K562 (cell line): Measurements from ENCODE around the gene ANKRD16. TPM values are rescaled to one million over a fixed set of nuclear protein-coding genes. Genes with fewer than 3 reads are reported as not detected.

ENCODE experiments used
- ATAC-seq: fragments of 200-7000 bp; cut with Tn5 transposase; 3 replicates; pipeline ENCODE4 v1.9.1; 2020; ENCODE audit warnings: moderate library complexity
- BruUV-seq: library from RNA; stranded (reverse); fragments of 400-500 nt; replicated peaks from 2 replicates; lab custom pipeline; 2021; lab: Mats Ljungman, UMichigan
- CTCF ChIA-PET: fragments of 300-600 bp; formaldehyde crosslinking; extraction: SDS; loops from one replicate; lab custom pipeline; 2021; ENCODE audit warnings: low intra/inter-chr PET ratio; lab: Yijun Ruan, JAX
- POLR2A ChIA-PET: fragments of 300-600, 350-650 bp; sonication (Branson Sonifier 250); formaldehyde crosslinking; extraction: SDS; loops from one replicate; lab custom pipeline; 2021; ENCODE audit warnings: antibody characterized with exemption, inconsistent platforms; lab: Yijun Ruan, JAX
- DNase-seq, 4 experiments: peaks; one replicate each; pipeline versions ENCODE4 v3.0.0 to v3.0.0-alpha.2; 2011 to 2018; ENCODE audit warnings: low spot score in 3 of 4, mixed read lengths in 3 of 4; ENCODE audit errors: extremely low read depth in 1 of 4
- FAIRE-seq: peaks from 2 replicates; lab custom pipeline; 2011; peaks lifted over from hg19 to GRCh38; lab: Jason Lieb, UNC
- H2AFZ ChIP-seq: 2 replicates; pipeline ENCODE4 v1.6.0; 2011; ENCODE audit warnings: low read depth, low read length, control low read depth, inconsistent platforms
- H3K27ac ChIP-seq: fragments of 200-600 bp; 3 replicates; pipeline ENCODE4 v1.8.0; 2011; ENCODE audit warnings: low read depth, mild to moderate bottlenecking, control low read depth, inconsistent platforms, low read length, moderate library complexity, mixed read lengths; ENCODE audit errors: extremely low read depth
- H3K27me3 ChIP-seq, 2 experiments: fragments of 300-600 bp in 1 of 2; 2 replicates in 1 of 2; 3 replicates in 1 of 2; pipeline versions ENCODE4 v1.6.0 to v1.8.0; 2011; ENCODE audit warnings: inconsistent platforms in 2 of 2, low read length in 2 of 2, mild to moderate bottlenecking in 1 of 2, mixed read lengths in 1 of 2, moderate library complexity in 1 of 2; ENCODE audit not compliant: control insufficient read depth in 2 of 2, insufficient read depth in 2 of 2
- H3K36me3 ChIP-seq: fragments of 300-600 bp; 3 replicates; pipeline ENCODE4 v1.8.0; 2011; ENCODE audit warnings: mild to moderate bottlenecking, low read length, inconsistent platforms; ENCODE audit not compliant: control insufficient read depth, insufficient read depth
- H3K4me1 ChIP-seq, 2 experiments: fragments of 200-600 bp in 1 of 2; replicated peaks in 1 of 2; 2 replicates in 1 of 2; 3 replicates in 1 of 2; pipeline versions ENCODE4 v1.5.1 to v1.8.0; 2011; ENCODE audit warnings: inconsistent platforms in 2 of 2, low read length in 2 of 2, mild to moderate bottlenecking in 1 of 2, mixed read lengths in 1 of 2, moderate library complexity in 1 of 2; ENCODE audit not compliant: control insufficient read depth in 2 of 2, insufficient read depth in 2 of 2
- H3K4me2 ChIP-seq: 2 replicates; pipeline ENCODE4 v1.6.1; 2011; ENCODE audit warnings: low read length, control low read depth, inconsistent platforms, mixed read lengths; ENCODE audit not compliant: insufficient read depth
- H3K4me3 ChIP-seq: fragments of 200-600 bp; sonication (generic), shearing (Covaris generic); 2 replicates; pipeline ENCODE4 v1.5.1; 2016; ENCODE audit warnings: control low read depth, inconsistent platforms
- H3K79me2 ChIP-seq: fragments of 200-600 bp; 3 replicates; pipeline ENCODE4 v1.8.0; 2011; ENCODE audit warnings: low read length, inconsistent platforms; ENCODE audit not compliant: control insufficient read depth, insufficient read depth
- H3K9ac ChIP-seq, 2 experiments: 2 replicates each; pipeline versions ENCODE4 v1.6.0 to v1.6.1; 2011; ENCODE audit warnings: low read depth in 2 of 2, low read length in 2 of 2, control low read depth in 1 of 2, inconsistent platforms in 1 of 2, mild to moderate bottlenecking in 1 of 2, mixed read lengths in 1 of 2; ENCODE audit not compliant: insufficient read depth in 1 of 2
- H3K9me1 ChIP-seq: one replicate; pipeline ENCODE4 v1.6.0; 2011; ENCODE audit warnings: inconsistent platforms, mild to moderate bottlenecking, low read length, moderate library complexity; ENCODE audit not compliant: control insufficient read depth, insufficient read depth
- H3K9me3 ChIP-seq: replicated peaks from 2 replicates; pipeline ENCODE4 v1.5.1; 2011; ENCODE audit warnings: low read depth, low read length, inconsistent platforms; ENCODE audit not compliant: control insufficient read depth, insufficient read depth
- H4K20me1 ChIP-seq: replicated peaks from 2 replicates; pipeline ENCODE4 v1.6.1; 2011; ENCODE audit warnings: low read length, inconsistent platforms, mixed read lengths; ENCODE audit not compliant: control insufficient read depth, insufficient read depth
- CBFB ChIP-seq: sonication (generic); formaldehyde crosslinking; IDR thresholded peaks from 2 replicates; pipeline ENCODE4 v1.4.0; 2020; ENCODE audit warnings: mild to moderate bottlenecking, missing genetic modification reagents
- E2F6 ChIP-seq, 2 experiments: IDR thresholded peaks; 2 replicates each; pipeline ENCODE4 v1.6.1; 2011; ENCODE audit warnings: borderline replicate concordance in 1 of 2, control low read depth in 1 of 2, low read depth in 1 of 2, low read length in 1 of 2, mild to moderate bottlenecking in 1 of 2, mixed read lengths in 1 of 2, moderate library complexity in 1 of 2; ENCODE audit not compliant: insufficient read depth in 1 of 2, insufficient read length in 1 of 2, poor library complexity in 1 of 2, severe bottlenecking in 1 of 2; ENCODE audit errors: extremely low read depth in 1 of 2
- E4F1 ChIP-seq: fragments of 250-450 bp; sonication (Bioruptor Pico); IDR thresholded peaks from 2 replicates; pipeline ENCODE4 v1.5.0; 2021; ENCODE audit warnings: mild to moderate bottlenecking, borderline replicate concordance
- ERF ChIP-seq: fragments of 450-650 bp; formaldehyde crosslinking; IDR thresholded peaks from 2 replicates; pipeline ENCODE4 v1.4.0; 2020; ENCODE audit warnings: mild to moderate bottlenecking, mixed read lengths
- NELFE ChIP-seq: IDR thresholded peaks from 2 replicates; pipeline ENCODE4 v1.6.1; 2011; ENCODE audit warnings: mild to moderate bottlenecking; ENCODE audit not compliant: insufficient read depth, insufficient read length
- REST ChIP-seq, 2 experiments: fragments of 450-650 bp; formaldehyde crosslinking in 1 of 2; IDR thresholded peaks; 2 replicates each; pipeline versions ENCODE4 v1.4.0 to v1.6.1; 2014 to 2020; ENCODE audit warnings: mild to moderate bottlenecking in 2 of 2, borderline replicate concordance in 1 of 2, low read depth in 1 of 2
- ZNF764 ChIP-seq: fragments of 250-450 bp; sonication (Bioruptor Pico); IDR thresholded peaks from 2 replicates; pipeline ENCODE4 v1.4.0; 2020; ENCODE audit warnings: low read depth, mild to moderate bottlenecking, moderate library complexity
- in situ Hi-C: fragments of 300-500 bp; cut with MboI; formaldehyde crosslinking; loops from 4 replicates; pipeline ENCODE4 v1.15.0; 2018; ENCODE audit warnings: inconsistent platforms, mixed read lengths
- intact Hi-C: fragments of 100-400 bp; cut with micrococcal nuclease; formaldehyde crosslinking; loops from 2 replicates; pipeline ENCODE4 v1.14.2; 2022
- polyA plus RNA-seq, 8 experiments: library from polyadenylated mRNA; depleted of rRNA in 4 of 8; stranded (reverse) in 5 of 8; unstranded in 3 of 8; fragments of >200 nt; fragmentation: Nextera tagmentation in 2 of 8; fragmentation: Illumina TruSeq in 1 of 8; extraction: Ambion mirVana in 2 of 8; extraction: Trizol in 1 of 8; gene quantifications; 2 replicates each; pipeline versions ENCODE4 v1.2.1 to v1.2.3, GENCODE V29; 2011 to 2014; ENCODE audit warnings: inconsistent platforms in 1 of 8, missing spikeins in 1 of 8
- total RNA-seq, 7 experiments: library from RNA; depleted of rRNA in 6 of 7; stranded (reverse); fragments of >200 nt in 6 of 7; fragmentation: Illumina TruSeq in 2 of 7; extraction: Trizol in 2 of 7; gene quantifications; 2 replicates each; pipeline versions ENCODE4 v1.2.1 to v1.2.3, GENCODE V29; 2011 to 2021; ENCODE audit warnings: low replicate concordance in 1 of 7

ANKRD16 gene
- total and polyA plus RNA-seq, 9 of the 15 experiments (the other 6 are each of a cell fraction or from before 2014, with no cell fraction given) = 1.5 to 16.0 (median 9.5) TPM

GRCh38 chr10:5817322-5818047 is 72.2 kb downstream of the ANKRD16 start (continued):
- TF ChIP-seq E4F1 (CRISPR knock-in tag) (no peak), ZNF764 (CRISPR knock-in tag) (no peak), ERF (CRISPR knock-in tag) (no peak), CBFB (no peak), E2F6 (IDR thresholded peaks at IDR 0.05; ENCODE audit: borderline replicate concordance in 1 of 2, extremely low read depth in 1 of 2, insufficient read depth in 1 of 2, insufficient read length in 1 of 2, low read depth in 1 of 2, low read length in 1 of 2, poor library complexity in 1 of 2, severe bottlenecking in 1 of 2) (no peak)

- Histone ChIP-seq H3K27ac (no peak overlapping the region), H3K4me1 (peaks cover 12 to 18% of the 10 kb centered on the region in 2 experiments), H4K20me1 (peaks cover 12% of the 10 kb centered on the region; the same call in 1 of the 2 replicates), H3K36me3 (0 out of 3 replicates have a peak, but pooled peaks cover 4% of the 10 kb centered on the region), H3K27me3 (no peaks in the 10 kb centered on the region), H3K4me3 (no peak overlapping the region), H3K4me2 (no peak overlapping the region), H2AFZ (no peak overlapping the region), H3K9me3 (no peaks in the 10 kb centered on the region), H3K9me1 (no peaks in the 10 kb centered on the region), H3K9ac (no peak overlapping the region), H3K79me2 (peaks cover 38% of the 10 kb centered on the region)
- TF ChIP-seq NELFE (no peak), REST (IDR thresholded peaks at IDR 0.05; ENCODE audit: borderline replicate concordance) (no peak), REST (CRISPR knock-in tag; IDR thresholded peaks at IDR 0.05; ENCODE audit: low read depth) (no peak)
- DNase-seq (no peak), FAIRE-seq (no peak), ATAC-seq (no peak)
- no TSS peak for BruUV-seq
- ChIA-PET CTCF (no interaction called here), POLR2A (interaction anchor here (1.1 to 3.4 kb wide), 2 partner anchors 13 to 28 kb away, joined by 5 to 19 read pairs; no protein-coding TSS in a partner anchor)
- in situ Hi-C loops (no loop called here), intact Hi-C loops (no loop called here)
Measured at GRCh38 chr10:5816170-5816569, 73.5 kb downstream of the ANKRD16 start.
